Ishikawa (cell line): ENCODE results near the gene SHC4.

ENCODE experiments used
- CEBPB ChIP-seq: IDR thresholded peaks from 2 replicates; pipeline ENCODE4 v1.6.1; 2012
- CREB1 ChIP-seq: IDR thresholded peaks from 2 replicates; pipeline ENCODE4 v1.6.1; 2012; ENCODE audit warnings: low read depth
- EP300 ChIP-seq: IDR thresholded peaks from 2 replicates; pipeline ENCODE4 v1.6.1; 2012; ENCODE audit warnings: borderline replicate concordance
- MAX ChIP-seq: IDR thresholded peaks from 2 replicates; pipeline ENCODE4 v1.6.1; 2012
- RAD21 ChIP-seq: IDR thresholded peaks from 2 replicates; pipeline ENCODE4 v1.6.1; 2012; ENCODE audit warnings: low read depth
- REST ChIP-seq: IDR thresholded peaks from 2 replicates; pipeline ENCODE4 v1.6.1; 2012; ENCODE audit warnings: low read depth, mild to moderate bottlenecking
- TAF1 ChIP-seq: IDR thresholded peaks from 2 replicates; pipeline ENCODE4 v1.6.1; 2012; ENCODE audit warnings: low read depth, mild to moderate bottlenecking
- TCF12 ChIP-seq: IDR thresholded peaks from 2 replicates; pipeline ENCODE4 v1.6.1; 2012; ENCODE audit warnings: low read depth
- TEAD4 ChIP-seq: IDR thresholded peaks from 2 replicates; pipeline ENCODE4 v1.6.1; 2012
- USF1 ChIP-seq: IDR thresholded peaks from 2 replicates; pipeline ENCODE4 v1.6.1; 2012
- YY1 ChIP-seq: IDR thresholded peaks from 2 replicates; pipeline ENCODE4 v1.6.1; 2012; ENCODE audit warnings: low read depth
- ZBTB7A ChIP-seq: IDR thresholded peaks from 2 replicates; pipeline ENCODE4 v1.6.1; 2012; ENCODE audit warnings: low read depth

- no peak for TF ChIP-seq TAF1
- TF ChIP-seq CEBPB: no peak
- no peak for TF ChIP-seq YY1
- no peak for TF ChIP-seq EP300
- no peak for TF ChIP-seq RAD21
- TF ChIP-seq CREB1: no peak
- no peak for TF ChIP-seq TCF12
- TF ChIP-seq USF1: no peak
- no peak for TF ChIP-seq TEAD4
- no peak for TF ChIP-seq MAX
- no peak for TF ChIP-seq REST
- TF ChIP-seq ZBTB7A: no peak
Observed at GRCh38 chr15:48872632-48873031, 91.1 kb downstream of the SHC4 start.
